HL-60/S4 treated with phorbol 12-myristate 13-acetate at 8.2 ng/mL for 4 days and 3 days (cell line): ENCODE results near the gene ETV5.

Experiments
- in situ Hi-C: fragments of 300-500 bp; cut with MboI; formaldehyde crosslinking; loops from 2 replicates; pipeline ENCODE4 v1.15.0; 2022; ENCODE audit warnings: low sequenced_read_pairs

Gene ETV5

GRCh38 chr3:186108941-186109865 lies at the start of gene ETV5:
TSS of gene ETV5 (minus strand) at chr3:186109089. CDS start at chr3:186105868, 3,221 bp downstream.
- in situ Hi-C loops: no loop called here

DNA sequence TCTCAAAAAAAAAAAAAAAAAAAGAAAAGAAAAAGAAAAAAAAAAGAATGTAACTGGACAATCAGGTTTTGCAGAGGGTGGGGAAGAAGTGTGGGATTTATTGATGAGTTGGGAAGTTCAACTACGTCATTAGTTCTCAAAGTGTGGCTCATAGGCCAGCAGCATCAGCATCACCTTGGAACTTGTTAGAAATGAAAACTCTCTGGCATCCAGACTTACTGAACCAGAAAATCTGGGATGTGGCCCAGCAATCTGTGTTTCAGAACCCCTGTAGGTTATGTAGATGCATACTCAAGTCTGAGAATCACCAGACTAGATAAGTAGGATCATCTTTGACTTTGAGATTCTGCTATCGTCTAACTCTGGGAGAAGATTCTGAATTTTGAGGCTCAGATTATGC lies 45.8 kb upstream of the ETV5 start:
- in situ Hi-C loops: no loop called here

- in situ Hi-C loops: no loop called here
Measured at GRCh38 chr3:186152889-186153292, 44.0 kb upstream of the ETV5 start.

DNA sequence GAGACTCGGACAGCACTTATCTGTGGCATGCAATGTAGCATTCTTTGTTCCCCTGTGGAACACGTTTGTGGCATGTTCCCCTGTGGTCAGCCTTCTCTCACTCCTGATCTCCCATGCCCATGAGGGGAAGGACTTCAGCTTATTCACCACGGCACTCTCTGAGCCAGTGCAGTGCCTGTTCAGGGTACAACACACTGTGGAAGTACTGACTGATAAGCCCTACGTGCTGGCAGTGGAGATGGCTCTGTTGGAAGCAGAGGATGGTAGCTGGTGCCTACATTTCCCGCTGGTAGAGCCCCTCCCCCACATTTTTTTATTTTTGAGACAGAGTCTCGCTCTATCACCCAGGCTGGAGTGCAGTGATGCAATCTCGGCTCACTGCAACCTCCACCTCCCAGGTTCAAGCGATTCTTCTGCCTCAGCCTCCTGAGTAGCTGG lies 43.5 kb upstream of the ETV5 start:
- in situ Hi-C loops: no loop called here

DNA sequence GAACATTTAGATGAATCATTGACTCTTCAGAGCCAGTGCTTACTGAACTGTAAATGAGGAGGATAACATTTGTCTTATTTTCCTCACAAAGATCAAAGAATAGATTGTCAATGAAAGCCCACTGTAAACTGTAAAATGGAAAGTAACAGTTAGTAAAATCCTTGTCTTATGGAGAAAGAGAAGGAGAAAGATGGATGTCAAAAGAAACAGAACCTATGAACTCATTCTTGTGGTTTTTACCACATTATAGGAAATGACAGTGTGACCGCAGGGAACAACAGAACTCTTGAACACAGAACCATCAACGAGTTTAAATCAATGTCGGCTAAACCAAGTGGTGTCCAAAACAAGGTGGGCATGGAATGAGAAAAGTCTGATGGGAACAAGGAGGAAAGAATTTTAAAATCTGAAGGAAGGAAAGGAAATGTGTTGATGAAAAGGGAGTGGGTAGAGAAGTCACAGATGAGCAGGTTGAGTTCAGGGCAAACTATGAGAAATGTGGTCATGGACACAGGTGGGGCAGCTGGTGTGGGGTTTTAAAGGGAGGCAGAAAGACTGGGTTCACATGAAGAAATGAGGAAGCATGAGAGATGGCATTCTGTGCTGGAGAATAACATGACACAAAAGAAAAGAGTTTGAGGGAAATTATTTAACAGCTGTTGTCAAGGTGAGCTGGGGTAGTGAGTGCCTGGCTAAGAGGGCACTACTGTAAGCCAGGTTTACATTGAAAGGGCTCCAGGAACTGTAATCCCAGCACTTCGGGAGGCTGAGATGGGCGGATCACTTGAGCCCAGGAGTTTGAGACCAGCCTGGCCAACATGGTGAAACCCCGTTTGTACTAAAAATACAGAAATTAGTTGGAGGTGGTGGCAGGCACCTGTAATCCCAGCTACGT lies 42.4 kb upstream of the ETV5 start:
- in situ Hi-C loops: no loop called here

DNA sequence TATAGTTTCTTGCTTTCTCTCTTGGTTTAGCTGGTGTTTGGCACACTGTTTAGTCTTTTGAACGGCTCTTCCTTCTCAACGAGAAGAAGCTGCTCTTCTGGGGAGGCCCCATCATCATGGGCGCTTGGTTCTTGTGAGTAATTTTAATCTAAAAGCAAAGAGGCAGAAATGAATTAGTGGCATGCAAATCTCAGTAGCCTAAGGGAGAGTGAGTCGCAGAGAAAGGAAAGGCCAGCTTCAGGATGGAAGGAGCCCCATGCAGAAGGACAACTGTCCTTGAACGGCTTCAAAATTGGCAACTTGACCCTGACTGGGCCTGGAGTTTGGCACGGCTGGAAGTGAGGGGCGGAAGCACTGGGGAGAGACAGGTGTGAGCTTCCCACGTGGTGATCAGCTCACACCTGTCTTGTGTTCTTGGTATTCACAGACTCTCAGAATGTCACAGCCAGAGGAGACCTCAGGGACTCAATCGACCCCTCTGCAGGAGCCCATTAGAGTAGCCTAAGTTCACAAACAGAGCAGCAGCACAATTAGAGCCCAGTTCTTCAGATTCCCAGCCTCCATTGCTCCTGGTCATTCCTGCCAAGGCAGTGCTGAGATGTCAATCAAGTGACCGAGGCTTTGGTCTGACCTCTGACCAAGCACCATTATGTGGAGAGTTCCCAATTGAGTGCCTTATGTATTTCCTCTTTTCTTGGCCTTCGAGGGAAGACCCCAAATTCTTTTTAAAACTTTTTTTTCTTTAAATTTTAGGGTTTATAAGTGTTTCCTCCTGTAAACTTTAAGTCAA lies 41.3 kb upstream of the ETV5 start:
- in situ Hi-C loops: no loop called here

DNA sequence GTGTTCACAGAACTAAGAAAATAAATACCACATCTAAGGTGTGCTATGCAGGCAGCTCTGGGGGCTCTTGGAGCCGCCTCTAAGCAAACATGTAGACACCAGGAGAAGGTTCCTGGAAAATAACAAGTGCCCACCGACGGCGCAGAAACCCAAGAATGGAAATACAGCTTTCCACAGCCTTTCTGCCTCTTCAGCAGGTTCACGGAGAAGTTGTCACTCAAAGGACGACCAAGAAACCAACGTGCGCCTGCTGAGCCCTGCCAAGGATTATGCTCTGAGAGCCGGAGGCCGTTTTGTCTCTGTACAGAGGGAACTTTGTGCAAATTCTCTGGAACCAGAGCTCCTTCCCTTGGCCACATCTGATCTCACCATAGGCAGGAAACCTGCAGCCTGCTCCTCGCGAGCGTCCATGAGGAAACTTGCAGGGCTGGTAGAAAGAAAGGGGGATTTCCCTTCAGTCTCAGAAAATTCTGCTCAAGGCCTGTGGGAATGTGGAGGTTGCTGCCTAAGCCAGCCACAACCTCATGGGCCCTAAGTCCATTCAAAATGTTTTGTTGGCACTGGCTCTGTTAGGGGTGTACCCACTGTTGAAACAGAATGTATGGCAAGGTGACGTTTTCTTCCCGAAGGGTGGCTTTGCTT lies 40.6 kb upstream of the ETV5 start:
- in situ Hi-C loops: no loop called here

GRCh38 chr3:186144257-186144656 lies 35.4 kb upstream of the ETV5 start:
- in situ Hi-C loops: no loop called here

DNA sequence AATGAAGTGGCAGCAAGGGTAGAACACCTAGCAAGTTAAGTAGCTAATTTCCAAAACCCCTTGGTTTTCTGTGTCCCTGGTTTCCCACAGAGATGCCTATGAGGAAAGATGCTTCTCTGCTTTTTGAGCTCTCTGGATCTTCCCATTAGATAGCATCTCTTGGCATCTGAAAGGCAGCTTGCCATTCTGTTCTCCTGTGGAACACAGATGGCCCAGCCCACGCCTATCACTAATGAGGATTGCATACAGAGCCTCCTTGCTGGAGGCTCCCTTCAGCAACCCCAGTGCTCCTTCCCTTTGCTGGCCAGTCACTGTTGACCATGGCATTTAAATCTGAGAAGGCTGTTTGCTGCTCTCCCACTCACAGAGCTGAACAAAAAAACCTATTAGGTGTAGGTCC lies 34.4 kb upstream of the ETV5 start:
- in situ Hi-C loops: no loop called here

DNA sequence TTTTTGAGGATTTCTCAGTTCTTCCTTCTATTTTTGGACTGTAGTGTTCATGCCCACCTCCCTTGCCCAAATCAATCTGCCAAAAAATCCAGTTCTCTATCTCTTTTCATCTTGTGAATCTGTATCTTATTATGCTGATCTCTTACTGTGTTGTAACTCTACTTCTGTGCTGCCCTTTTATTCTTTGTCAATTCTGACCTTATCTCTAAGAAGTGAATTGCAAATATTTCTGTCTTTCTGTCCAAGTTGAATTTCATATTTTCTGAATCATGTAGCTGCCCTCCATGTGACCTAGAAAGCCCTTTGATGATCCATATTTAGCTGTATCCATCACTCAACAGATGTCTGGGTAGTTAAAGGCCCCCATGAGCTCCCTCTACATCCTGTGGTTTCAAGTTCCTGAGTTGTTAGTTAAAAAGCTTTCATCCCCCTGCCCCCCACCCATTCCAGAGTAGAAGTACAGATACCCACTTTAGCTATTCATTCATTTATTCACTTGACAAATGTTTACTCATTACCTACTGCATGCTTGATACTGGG lies 33.6 kb upstream of the ETV5 start:
- in situ Hi-C loops: no loop called here

- in situ Hi-C loops: no loop called here
Measured at GRCh38 chr3:186141790-186142189, 32.9 kb upstream of the ETV5 start.

- in situ Hi-C loops: no loop called here
Measured at GRCh38 chr3:186138272-186138981, 29.5 kb upstream of the ETV5 start.

DNA sequence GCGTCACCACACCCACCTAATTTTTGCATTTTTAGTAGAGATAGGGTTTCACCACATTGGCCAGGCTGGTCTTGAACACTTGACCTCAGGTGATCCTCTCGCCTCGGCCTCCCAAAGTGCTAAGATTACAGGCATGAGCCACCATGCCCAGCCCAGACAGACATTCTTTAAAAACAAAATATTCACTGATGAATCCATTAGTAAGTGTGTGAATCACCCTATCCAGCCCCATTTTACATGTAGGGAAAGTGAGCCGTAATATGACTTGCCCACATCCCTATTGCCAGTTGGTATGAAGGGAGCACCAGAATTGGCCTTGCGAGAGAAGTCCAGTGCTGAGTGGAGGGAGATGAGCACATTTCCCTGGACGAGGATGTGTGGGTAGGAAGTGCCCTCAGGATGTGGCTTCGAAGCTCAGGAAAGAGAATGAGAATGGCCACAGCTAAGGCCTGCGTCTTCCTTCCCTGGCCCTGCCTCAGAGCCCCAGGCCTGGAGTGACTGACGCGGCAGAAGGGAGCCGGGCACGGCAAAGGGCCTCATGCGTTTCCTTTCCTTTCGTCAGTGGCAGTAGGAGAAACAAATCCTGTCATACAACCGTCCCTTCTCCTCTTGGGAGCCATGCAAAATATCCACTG lies 28.3 kb upstream of the ETV5 start:
- in situ Hi-C loops: no loop called here

DNA sequence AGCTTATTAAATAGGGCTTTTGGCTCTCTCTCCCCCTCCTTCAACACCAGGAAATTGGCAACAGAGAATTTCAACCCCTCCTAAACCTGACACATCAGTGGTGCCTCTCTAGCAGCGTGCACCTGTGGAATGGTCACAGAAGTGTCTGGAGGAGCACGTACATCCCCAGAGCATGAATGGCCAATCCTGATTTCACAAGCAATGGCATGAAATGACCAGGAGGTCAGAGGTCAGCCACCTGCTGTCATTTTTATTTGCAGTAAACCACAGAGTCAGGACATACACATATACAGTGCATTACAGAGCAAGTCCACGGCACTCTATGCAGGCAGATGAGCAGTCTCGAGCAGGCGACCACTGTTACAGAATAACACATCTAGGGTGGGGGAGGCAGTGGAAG lies 25.1 kb upstream of the ETV5 start:
- in situ Hi-C loops: no loop called here

DNA sequence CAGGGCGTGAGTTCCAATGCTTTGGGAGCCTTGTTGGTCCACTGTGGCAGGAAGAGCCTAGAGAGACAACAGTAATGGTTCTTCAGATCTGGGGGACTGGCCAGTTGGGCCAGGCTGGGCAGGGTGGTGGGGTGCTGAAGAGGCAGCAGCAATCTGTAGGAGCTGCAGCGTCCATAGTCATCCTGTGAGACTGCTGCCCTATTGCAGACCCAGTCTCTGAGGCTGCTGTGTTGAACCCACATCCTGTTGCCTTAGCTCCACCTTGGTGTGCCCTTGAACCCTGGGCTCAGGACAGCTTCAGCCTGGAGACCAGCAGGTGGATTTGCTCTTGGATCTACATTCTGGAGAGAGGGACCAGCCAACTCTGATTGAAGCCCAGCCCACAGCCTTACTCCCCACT lies 23.6 kb upstream of the ETV5 start:
- in situ Hi-C loops: no loop called here

- in situ Hi-C loops: no loop called here
Measured at GRCh38 chr3:186129206-186129605, 20.3 kb upstream of the ETV5 start.

DNA sequence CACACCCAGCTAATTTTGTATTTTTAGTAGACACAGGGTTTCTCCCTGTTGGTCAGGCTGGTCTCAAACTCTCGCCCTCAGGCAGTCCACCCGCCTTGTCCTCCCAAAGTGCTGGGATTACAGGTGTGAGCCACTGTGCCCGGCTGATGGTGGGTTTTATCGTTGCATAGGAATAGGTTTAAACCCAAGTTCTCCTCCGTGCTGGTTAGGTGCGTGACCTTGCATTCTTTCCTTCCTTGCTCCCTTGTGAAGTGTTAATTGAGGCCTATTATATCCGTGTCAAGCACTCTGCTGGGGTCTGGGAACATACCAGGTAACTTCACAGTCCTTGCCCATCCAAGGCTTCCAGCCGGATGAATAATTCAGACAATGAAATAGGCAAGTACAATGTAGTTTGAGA lies 19.3 kb upstream of the ETV5 start:
- in situ Hi-C loops: no loop called here

- in situ Hi-C loops: no loop called here
Measured at GRCh38 chr3:186127463-186127862, 18.6 kb upstream of the ETV5 start.

GRCh38 chr3:186125118-186125517 lies 16.2 kb upstream of the ETV5 start:
- in situ Hi-C loops: no loop called here
